GM19240 (cell line): ENCODE data around the gene LONP1.
"Not testable (repeated sequence)": the region's sequence is repeated elsewhere in the genome, so short reads cannot be mapped to it uniquely, and the experiment has no call there.

ENCODE experiments used
- DNase-seq: peaks from one replicate; pipeline ENCODE4 v3.0.0; 2011; ENCODE audit warnings: low spot score; ENCODE audit not compliant: insufficient read length

Gene LONP1

DNA sequence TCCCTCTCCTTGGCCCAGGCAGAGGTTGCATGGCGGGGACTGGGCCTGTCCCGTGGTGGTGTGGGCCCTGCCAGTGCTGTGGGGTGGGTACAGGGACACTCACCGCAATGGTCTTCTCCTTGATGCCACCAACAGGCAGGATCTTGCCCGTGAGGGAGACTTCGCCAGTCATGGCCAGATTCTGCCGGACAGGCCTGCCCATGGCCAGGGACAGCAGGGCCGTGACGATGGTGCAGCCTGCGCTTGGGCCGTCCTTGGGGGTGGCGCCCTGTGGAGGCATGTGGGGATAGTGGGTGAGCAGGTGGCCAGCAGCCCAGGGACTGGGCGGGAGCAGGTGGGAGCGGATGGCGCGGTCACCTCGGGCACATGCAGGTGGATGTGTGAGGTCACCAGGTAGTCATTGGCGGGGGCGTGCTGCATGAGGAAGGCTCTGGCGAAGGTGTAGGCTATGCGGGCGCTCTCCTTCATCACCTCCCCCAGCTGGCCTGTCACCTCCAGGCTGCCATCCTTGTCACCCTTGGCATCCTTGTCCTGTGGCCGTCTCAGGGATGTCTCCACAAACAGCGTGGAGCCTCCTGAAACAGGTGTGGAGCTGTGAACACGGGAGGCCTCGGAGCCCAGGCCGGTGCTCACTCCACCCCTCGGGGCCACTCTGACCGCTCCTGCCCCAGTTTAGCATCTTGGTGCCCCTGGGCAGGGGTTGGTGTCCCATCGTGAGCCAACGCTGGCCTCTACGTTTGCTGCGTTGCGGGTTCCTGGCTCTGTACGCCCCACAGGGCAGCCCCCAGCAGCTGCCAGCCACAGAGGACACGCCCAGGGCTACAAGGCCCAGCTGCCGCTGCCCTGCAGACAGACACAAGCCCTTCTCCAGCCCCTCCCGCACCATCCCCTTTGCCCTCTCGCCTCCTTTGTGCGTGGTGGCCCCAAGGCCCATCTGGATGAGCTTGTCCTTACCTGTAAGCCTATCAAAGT, 26.5 kb downstream of the LONP1 start:
- DNase-seq = no peak

DNA sequence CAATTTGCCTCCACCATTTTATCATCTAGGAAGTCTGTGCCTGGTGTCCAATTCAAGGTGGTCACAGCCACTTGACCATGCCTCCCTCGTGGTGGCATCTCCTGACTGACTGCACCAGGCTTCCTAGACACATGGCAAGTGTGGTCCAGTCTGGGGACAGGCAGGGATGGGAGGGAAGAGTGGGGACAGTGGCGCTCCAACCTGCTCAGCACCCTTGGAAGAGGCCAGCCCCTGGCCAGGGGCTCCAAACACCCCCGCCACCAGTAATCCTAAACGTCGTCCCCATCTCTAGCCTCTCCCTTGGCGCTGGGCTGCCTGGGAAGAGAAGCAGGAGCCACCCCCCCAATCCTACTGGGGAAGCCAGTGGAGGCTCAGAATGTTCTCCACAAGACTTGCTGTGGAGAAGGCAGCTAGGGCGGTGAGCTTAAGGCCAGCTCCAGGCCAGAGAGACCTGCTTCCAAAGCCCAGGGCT, 27.2 kb downstream of the LONP1 start:
- no peak for DNase-seq

DNA sequence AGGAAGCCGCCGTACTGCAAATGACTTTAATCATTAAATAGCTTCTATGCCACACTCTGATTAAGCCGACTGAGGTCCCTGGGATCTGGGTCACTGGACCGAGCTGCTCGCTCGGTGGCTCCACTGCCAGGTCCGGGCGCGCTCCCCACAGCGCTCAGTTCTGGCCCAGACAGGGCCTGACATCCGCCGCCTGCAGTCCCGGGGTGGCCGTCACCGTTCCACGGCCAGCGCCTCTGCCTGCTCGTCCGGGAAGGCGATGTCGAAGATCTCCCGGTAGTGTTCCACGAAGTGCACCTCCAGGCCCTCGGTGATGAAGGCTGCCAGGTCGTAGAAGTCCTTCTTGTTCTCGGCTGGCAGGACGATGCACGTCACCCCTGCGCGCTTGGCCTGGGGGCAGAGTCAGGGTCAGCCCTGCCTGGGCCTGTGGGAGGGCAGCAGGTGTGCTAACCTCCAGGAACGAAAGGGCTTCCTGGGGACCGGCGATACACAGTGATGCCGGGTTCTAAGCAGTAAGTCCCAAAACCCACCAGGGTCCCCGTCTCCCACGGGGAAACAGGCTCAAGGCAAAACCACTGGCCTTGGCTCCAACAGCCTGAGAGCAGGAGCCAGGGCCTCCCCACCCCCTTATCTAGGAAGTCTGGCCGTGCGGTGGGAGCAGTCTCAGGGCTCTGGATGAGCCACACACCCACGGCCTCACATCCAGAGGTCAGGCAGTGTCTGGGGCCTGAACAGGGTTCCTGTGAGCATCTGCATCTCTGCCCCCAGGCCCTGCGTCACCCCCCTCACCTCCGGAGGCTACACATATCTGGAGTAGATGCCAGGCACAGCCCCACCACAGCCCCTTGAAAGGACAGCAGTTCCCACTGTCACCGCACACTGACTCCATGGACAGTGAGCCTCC, 27.9 kb downstream of the LONP1 start:
- no peak for DNase-seq

DNA sequence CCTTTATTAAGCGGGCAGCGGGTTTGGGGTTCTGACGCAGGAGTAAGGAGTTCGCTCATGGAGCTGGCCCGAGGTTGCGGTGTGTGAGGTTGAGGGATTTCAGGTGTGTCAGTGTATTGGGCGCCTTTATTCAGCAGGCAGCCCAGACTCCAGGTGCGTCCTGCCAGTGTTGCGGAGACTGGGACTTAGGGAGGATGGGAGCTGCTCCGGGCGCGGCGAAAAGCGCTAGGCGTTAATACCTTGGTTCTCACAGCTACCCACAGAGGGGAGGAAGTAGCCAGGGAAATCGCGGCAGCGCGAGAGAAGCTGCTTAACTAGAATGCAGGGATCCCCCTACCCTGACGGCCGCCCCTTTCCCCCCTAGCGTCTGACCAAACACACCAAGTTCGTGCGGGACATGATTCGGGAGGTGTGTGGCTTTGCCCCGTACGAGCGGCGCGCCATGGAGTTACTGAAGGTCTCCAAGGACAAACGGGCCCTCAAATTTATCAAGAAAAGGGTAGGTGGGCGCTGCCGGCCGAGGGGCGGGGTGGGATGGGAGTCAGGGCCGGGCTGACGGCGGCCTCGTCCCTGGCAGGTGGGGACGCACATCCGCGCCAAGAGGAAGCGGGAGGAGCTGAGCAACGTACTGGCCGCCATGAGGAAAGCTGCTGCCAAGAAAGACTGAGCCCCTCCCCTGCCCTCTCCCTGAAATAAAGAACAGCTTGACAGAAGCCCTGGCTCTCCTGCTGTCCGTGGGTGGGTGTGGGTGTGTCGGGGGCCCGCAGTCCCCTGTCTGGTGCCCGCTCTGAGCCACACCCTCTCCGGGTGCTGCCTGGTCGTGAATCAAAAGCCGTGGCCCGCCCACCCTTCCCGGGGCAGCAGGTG, 28.8 kb downstream of the LONP1 start:
- no peak for DNase-seq

DNA sequence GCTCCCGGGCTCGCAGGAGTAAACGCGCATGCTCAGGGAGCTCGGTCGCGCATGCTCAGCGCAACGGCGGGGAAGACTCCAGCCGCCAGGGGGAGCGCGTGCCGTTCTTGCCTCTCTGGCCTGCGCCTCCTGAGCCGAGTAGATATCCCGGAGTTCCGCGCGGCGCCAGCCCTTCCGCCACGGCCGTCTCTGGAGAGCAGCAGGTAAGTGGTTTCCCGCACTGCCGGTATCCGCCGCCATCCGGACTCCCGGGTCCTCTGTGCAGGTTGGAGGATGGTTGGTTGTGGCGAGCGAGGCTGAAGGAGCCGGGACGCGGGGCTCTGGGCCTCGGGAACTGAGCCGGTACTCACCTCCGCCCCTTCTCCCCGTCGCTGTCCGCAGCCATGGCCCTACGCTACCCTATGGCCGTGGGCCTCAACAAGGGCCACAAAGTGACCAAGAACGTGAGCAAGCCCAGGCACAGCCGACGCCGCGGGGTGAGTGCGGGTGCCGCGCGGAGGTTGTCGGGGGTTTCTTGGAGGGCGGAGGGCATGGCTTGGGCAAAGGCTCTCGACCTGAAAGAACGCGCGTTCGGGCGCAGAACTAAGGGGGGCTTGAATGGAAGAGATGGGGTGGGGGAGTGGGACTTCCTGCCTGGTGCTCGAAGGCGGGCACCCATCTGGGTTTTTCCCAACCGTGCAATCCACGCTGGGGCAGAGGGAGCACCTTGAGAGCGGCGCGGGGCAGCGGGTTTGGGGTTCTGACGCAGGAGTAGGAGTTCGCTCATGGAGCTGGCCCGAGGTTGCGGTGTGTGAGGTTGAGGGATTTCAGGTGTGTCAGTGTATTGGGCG, 29.6 kb downstream of the LONP1 start, which contains the start of gene RPL36:
TSS of gene RPL36 (plus strand) at position 171 of the 830 bp plus-strand sequence. CDS start at position 384, 213 bp downstream.
- peak; percentile 99 for DNase-seq

DNA sequence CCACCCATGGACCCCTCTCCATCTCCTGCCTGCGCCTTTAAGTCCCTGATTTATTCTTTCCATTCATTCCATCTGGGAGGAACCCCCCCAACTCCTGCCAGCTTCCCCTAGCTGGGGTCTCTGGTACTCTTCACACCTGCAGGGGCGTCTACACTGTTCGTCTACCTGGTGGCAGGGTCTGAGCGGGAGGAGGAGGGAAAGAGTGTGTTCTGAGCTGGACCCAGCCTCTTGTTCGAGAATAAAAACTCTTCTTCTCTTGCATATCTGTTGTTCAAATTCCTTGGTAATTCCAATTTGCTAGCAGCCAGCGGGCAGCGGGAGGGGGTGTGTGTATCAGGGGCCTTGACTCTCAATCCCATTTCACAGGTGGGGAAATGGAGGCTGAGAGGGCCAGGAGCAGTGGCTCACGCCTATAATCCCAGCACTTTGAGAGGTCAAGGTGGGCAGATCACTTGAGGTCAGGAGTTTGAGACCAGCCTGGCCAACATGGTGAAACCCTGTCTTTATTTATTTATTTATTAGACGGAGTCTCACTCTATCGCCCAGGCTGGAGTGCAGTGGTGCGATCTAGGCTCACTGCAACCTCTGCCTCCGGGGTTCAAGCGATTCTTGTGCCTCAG, 31.6 kb downstream of the LONP1 start:
- DNase-seq = not testable (repeated sequence)

DNA sequence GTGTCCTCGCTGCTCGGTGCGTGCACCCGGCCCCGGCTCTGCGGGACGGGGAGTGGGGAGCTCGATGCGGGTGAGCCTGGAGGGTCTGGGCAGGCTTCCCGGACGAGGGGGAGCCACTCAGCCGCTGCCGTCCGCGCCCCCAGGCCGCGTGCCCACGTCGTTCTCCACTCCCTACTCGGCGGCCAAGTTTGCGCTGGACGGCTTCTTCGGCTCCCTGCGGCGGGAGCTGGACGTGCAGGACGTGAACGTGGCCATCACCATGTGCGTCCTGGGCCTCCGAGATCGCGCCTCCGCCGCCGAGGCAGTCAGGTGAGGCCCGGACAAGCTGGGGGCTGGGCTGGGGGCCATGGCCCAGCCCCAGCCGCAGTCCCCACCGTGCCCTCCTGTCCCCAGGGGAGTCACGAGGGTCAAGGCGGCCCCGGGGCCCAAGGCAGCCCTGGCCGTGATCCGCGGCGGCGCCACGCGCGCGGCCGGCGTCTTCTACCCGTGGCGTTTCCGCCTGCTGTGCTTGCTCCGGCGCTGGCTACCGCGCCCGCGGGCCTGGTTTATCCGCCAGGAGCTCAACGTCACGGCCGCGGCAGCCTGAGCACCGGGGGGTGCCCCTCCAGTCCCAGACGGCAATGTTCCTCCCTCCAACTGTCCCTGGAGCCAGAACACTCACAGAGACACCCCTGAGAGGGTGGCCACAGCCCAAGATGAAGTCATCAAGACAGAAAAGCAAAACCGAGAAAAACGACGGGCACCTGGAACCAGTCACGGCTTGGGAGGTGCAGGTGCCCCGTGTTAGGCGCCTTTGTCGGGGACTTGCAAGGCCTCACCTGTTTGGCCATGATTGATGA, 32.4 kb downstream of the LONP1 start:
- no peak for DNase-seq

DNA sequence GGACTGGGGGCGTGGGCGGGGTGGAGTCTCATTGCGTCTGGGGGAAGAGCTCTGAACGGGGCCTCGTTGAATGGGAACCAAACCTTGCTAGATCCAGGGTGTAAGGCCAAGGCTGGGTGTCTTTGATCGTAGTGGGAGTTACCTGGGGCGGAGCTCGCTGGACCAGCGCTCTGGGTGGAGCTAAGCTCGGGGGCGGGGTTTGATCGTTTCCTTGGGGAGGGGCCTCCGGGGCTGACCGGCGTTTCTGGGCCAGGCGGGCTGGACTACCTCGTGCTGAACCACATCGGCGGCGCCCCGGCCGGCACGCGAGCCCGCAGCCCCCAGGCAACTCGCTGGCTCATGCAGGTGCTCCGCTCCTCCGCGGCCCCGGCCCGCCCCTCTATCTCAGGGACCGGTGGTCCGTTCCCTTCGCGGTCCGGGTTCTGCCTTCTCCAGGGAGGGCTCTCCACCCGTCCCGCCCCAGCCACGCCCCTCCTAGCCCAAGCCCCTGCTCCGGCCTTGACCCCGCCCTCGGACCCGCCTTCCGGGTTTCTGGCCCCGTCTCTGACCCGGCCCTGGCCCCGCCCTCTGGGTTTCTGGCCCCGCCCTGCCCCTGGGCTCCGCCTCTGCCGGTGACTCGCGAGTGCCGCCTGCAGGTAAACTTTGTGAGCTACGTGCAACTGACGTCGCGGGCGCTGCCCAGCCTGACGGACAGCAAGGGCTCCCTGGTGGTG, 33.1 kb downstream of the LONP1 start:
- peak; percentile 90 for DNase-seq

DNA sequence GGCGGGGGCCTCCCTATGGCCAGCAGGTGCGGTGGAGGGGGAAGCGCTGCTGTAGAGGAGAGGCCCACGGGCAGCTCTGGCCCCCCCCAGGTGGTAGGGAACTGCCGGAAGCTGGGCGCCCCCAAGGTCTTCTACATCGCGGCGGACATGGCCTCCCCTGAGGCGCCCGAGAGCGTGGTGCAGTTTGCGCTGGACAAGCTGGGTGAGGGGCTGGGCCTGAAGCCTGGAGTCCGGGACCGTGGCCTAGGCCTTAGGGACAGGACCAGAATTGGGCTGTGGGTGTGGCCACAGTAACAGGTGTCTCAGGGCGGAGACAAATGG, 33.7 kb downstream of the LONP1 start:
- DNase-seq = no peak

DNA sequence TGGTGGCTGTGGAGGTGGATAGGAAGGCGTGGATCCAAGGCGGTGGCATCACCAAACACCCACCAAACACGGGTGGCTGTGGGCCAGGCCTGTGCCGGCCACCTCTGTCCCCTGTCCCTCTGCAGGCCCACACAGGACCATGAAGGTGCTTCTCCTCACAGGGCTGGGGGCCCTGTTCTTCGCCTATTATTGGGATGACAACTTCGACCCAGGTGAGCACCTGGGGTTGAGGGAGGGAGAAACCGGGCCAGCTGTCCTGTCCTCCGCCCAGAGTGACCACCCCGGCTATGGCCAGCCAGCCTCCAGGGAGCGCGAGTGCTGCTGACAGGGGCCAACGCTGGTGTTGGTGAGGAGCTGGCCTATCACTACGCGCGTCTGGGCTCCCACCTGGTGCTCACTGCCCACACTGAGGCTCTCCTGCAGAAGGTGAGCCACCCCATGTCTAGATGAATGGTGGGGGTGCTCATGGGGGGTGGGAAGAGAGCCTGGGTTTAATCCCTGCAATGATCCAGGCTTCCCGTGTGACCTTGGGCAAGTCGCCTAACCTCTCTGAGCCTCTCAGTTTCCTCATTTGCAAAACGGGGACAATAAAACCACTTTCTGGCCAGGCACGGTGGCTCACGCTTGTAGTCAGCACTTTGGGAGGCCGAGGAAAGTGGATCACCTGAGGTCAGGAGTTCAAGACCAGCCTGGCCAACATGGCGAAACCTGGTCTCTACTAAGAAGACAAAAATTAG, 35.1 kb downstream of the LONP1 start:
- DNase-seq = no peak

DNA sequence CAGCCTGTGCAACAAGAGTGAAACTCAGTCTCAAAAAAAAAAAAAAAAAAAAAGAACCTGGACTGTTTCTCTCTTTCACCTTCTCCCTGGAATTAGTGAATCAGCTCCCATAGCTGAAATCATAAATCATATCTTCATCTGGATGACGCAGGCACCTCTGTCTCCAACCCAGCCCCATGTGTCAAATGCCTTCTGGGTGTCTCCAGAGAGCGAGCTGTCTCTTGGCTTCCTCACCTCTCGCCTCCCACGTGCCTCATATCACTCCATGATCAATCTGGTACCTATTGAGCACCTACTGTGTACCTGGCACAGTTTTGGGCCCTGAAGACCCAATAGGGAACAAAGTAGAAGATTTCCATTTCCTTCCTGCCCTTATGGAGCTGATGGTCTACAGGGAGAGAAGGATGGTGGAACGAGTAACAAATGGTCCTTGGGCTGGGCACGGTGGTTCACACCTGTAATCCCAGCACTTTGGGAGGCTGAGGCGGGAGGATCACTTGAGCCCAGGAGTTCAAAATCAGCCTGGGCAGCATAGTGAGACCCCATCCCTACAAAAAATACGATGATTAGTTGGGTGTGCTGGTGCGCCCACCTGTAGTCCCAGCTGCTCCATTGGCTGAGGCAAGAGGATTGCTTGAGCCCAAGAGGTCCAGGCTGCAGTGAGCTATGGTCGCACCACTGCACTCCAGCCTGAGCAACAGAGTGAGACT, 36.6 kb downstream of the LONP1 start:
- DNase-seq = no peak

DNA sequence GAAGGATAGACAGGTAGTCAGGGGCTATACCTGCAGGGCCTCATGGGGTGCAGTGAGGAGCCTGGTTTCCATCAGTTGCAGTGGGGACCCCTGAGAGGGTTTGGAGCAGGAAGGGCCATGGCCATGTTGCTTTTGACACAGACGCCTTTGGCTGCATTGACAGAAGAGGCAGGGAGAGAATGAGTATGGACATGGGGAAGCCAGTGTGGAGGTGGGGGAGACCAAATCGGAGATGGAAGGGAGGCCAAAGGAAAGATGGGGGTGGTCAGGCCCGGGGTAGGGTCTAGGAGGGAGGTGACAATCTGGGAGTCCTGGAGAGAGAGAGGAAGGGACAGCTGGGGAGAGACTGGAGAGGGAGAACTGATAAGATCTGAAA, 37.9 kb downstream of the LONP1 start:
- DNase-seq = no peak

DNA sequence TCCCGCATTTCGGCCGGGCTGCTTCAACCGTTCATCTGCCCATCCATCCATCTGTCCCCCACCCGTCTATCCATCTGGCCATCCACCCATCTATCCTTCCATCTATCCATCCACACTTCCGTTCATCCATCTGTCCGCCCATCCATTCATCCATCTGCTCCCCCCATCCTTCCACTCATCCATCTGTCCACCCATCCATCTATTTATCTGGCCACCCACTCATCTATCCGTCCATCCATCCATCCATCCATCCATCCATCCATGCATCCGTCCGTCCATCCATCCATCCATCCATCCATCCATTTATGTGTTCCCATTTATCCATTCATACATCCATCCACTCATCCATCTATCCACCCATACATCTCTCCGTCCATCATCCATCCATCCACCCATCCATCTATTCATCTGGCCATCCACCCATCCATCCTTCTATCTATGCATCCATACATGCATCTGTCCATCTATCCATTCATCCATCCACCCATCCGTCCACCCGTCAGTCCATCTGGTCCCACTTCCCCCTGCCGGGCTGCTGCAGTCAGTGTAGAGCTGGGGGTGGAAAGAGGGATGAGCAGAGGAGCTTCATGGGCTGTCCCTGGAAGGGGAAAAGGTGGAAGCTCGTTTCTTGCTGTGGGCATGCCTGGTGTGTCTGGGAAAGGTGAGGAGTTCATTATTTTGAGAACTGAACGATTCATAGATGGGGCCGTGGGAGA, 38.4 kb downstream of the LONP1 start:
- DNase-seq = no peak

DNA sequence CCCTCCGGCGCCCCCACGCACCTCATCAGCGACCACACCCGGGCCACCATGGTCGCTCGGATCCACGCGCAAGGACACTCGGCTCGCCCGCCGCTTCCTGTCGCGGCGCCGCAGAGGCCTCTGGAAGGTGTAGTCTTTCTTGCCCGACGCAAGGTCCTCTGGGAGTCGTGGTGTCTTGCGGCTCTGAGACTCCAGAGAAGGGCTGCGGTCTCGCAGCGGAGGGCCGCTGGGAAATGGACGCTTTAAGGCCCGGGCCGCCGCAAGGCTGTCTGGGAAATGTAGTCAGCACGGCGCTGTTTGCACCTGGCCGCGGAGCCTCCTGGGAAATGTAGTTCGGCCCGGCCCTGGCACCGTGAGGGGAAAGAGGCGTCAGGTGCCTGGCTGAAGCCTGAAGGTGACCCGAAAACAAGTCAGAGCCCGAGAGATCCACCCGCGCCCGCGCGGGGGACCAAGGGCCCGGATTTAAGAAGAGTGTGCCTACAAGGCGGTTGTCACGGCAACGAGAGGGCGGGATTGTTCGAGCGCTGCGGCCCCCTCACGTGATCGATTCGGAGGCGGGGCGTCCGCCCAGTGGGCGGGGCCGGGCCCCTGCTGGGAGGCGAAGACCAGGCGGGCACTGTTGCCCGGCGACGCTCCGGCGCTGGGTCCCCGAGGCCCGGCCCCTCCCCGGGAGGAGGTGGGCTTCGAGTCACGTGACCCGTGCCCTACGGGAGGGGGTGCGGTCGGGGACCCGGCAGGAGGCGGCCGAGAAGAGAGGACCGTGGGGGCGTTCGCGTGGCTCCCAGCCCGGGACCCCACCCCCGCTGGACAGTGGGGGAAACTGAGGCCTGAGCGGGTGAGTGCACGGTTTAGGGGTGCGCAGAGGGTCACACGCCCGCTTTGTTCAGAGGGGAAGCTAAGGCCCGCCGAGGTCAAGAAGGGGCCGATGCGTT, 39.2 kb downstream of the LONP1 start, which contains the start of the genes HSD11B1L and MICOS13:
TSS of gene HSD11B1L (plus strand) at position 591 of the 932 bp plus-strand sequence. CDS start 3,806 bp downstream, outside the sequence.
TSS of gene MICOS13 (minus strand) at position 80 of the 932 bp plus-strand sequence. CDS start at position 50, 30 bp downstream.
- peak; percentile 96 for DNase-seq

DNA sequence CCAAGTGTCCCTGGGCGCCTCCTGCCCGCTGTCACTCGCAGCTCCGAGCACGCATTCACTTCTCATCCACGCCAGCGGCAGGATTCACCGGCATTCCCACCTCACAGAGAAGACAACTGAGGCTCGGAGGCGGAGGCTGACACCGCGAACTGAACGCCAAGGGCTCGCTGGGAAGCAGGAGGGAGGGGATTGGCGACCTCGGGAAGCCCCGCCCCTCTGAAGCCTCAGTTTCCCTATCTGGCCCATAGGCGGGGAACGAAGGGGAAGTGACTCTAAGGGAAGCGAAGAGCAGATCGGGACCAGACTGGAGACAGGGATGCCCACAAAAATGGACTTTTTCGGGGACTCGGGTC, 39.9 kb downstream of the LONP1 start:
- no peak for DNase-seq
